Activated T-cell treated with anti-CD3 and anti-CD28 coated beads for 48 hours (primary cell): Measurements from ENCODE around the gene SLC1A6.
"Not testable (repeated sequence)": the region's sequence is repeated elsewhere in the genome, so short reads cannot be mapped to it uniquely, and the experiment has no call there.

Experiments used
- DNase-seq: peaks from one replicate; pipeline ENCODE4 v3.0.0-alpha.2; 2020; ENCODE audit warnings: low read depth

SLC1A6 gene

GRCh38 chr19:14957464-14957863, 22.2 kb downstream of the SLC1A6 start:
- no peak for DNase-seq

- DNase-seq = no peak
Observed at GRCh38 chr19:14954071-14954655, 25.5 kb downstream of the SLC1A6 start.

- no peak for DNase-seq
Observed at GRCh38 chr19:14952767-14953166, 26.9 kb downstream of the SLC1A6 start.

- DNase-seq = no peak
Observed at GRCh38 chr19:14950421-14950820, 29.2 kb downstream of the SLC1A6 start.

GRCh38 chr19:14949876-14950275, 29.8 kb downstream of the SLC1A6 start:
- DNase-seq = no peak

- not testable (repeated sequence) for DNase-seq
Observed at GRCh38 chr19:14949413-14949812, 30.3 kb downstream of the SLC1A6 start.

GRCh38 chr19:14944456-14944855, 35.2 kb downstream of the SLC1A6 start:
- no peak for DNase-seq

GRCh38 chr19:14943601-14944000, 36.1 kb downstream of the SLC1A6 start:
- DNase-seq = no peak

- DNase-seq = no peak
Observed at GRCh38 chr19:14941189-14941588, 38.5 kb downstream of the SLC1A6 start, which contains the start of gene OR7C2. OR7C2 (plus strand) TSS chr19:14941489; CDS start chr19:14941489, 0 bp downstream.

GRCh38 chr19:14940266-14940665, 39.4 kb downstream of the SLC1A6 start:
- DNase-seq = no peak

- DNase-seq = no peak
Observed at GRCh38 chr19:14933506-14933905, 46.2 kb downstream of the SLC1A6 start.

- no peak for DNase-seq
Observed at GRCh38 chr19:14916848-14917247, 62.8 kb downstream of the SLC1A6 start.

GRCh38 chr19:14915116-14915515, 64.5 kb downstream of the SLC1A6 start:
- DNase-seq = no peak

GRCh38 chr19:14906711-14907110, 73.0 kb downstream of the SLC1A6 start:
- DNase-seq = no peak

GRCh38 chr19:14901675-14902260, 77.9 kb downstream of the SLC1A6 start:
- DNase-seq = no peak
